MM.1S (cell line): ENCODE results near the gene SLC22A3.

ENCODE experiments used
- DNase-seq: peaks from one replicate; pipeline ENCODE4 v3.0.0-alpha.2; 2015
- H2AFZ ChIP-seq: fragments of 300-600 bp; sonication (generic); 2 replicates; pipeline ENCODE4 v1.6.0; 2016; ENCODE audit warnings: antibody characterized with exemption, low read length
- H3F3A ChIP-seq: fragments of 300-600 bp; sonication (generic); 2 replicates; pipeline ENCODE4 v1.6.1; 2016; ENCODE audit warnings: mild to moderate bottlenecking, antibody characterized with exemption, low read length, moderate library complexity, mixed read lengths; ENCODE audit not compliant: insufficient read depth
- H3K27ac ChIP-seq: fragments of 300-600 bp; sonication (generic); 2 replicates; pipeline ENCODE4 v1.5.1; 2016; ENCODE audit warnings: mild to moderate bottlenecking, low read length
- H3K27me3 ChIP-seq: fragments of 300-600 bp; sonication (generic); replicated peaks from 2 replicates; pipeline ENCODE4 v1.6.0; 2016; ENCODE audit warnings: low read length; ENCODE audit not compliant: insufficient read depth
- H3K36me3 ChIP-seq: fragments of 300-600 bp; sonication (generic); replicated peaks from 2 replicates; pipeline ENCODE4 v1.6.1; 2016; ENCODE audit warnings: mild to moderate bottlenecking, low read length, mixed read lengths; ENCODE audit not compliant: insufficient read depth
- H3K4me1 ChIP-seq: fragments of 300-600 bp; sonication (generic); 2 replicates; pipeline ENCODE4 v1.6.1; 2016; ENCODE audit warnings: low read length, mixed read lengths
- H3K4me2 ChIP-seq: fragments of 300-600 bp; sonication (generic); 2 replicates; pipeline ENCODE4 v1.6.0; 2016; ENCODE audit warnings: low read depth, low read length
- H3K4me3 ChIP-seq: fragments of 300-600 bp; sonication (generic); 2 replicates; pipeline ENCODE4 v1.5.1; 2016; ENCODE audit warnings: low read length, mixed read lengths
- H3K79me2 ChIP-seq: fragments of 300-600 bp; sonication (generic); 2 replicates; pipeline ENCODE4 v1.6.1; 2016; ENCODE audit warnings: mixed run types, low read length, mixed read lengths
- H3K9ac ChIP-seq: fragments of 300-600 bp; sonication (generic); 2 replicates; pipeline ENCODE4 v1.6.1; 2016; ENCODE audit warnings: low read length, mixed read lengths
- H3K9me2 ChIP-seq: fragments of 300-600 bp; sonication (generic); replicated peaks from 2 replicates; pipeline ENCODE4 v1.6.1; 2016; ENCODE audit warnings: mild to moderate bottlenecking, low read length, mixed read lengths; ENCODE audit not compliant: insufficient read depth
- H3K9me3 ChIP-seq: fragments of 300-600 bp; sonication (generic); replicated peaks from 2 replicates; pipeline ENCODE4 v1.6.1; 2016; ENCODE audit warnings: mild to moderate bottlenecking, low read length, mixed read lengths; ENCODE audit not compliant: insufficient read depth
- H4K20me1 ChIP-seq: fragments of 300-600 bp; sonication (generic); 2 replicates; pipeline ENCODE4 v1.6.1; 2016; ENCODE audit warnings: mild to moderate bottlenecking, low read length, moderate library complexity, mixed read lengths; ENCODE audit not compliant: insufficient read depth
- EZH2 ChIP-seq: fragments of 300-600 bp; sonication (generic); optimal IDR thresholded peaks from 2 replicates; pipeline ENCODE3; 2017; ENCODE audit warnings: low read depth, mild to moderate bottlenecking, antibody characterized with exemption, low read length, mixed read lengths
- EZH2phosphoT487 ChIP-seq: fragments of 300-600 bp; sonication (generic); IDR thresholded peaks from 2 replicates; pipeline ENCODE4 v1.6.1; 2018; ENCODE audit warnings: antibody characterized with exemption, low read length
- TF ChIP-seq, protein P1 (sequence below): fragments of 300-600 bp; sonication (generic); IDR thresholded peaks from 2 replicates; pipeline ENCODE4 v1.5.1; 2016; ENCODE audit warnings: antibody characterized with exemption, low read length, mixed read lengths

SLC22A3 gene

DNA sequence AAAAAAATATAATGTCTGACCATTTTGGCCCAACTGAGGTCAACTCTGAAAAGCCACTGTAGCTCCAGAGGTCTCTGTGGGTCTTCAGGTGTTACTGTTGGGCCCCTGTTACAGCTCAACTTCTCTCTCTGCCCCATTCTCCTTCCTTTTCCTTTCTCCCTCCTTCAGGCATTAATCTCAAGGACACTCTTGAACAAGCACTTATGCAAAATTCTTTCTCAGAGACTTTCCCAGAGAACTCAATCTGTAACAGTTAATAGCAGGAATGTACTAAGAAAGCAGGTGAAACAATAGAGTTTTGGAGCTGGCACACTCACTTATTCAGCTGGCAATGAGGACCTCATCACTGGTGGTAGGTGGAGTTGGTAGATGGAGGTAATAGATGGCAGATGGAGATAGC is 31.9 kb upstream of the SLC22A3 start:
- H3K4me2 ChIP-seq, result no peak overlapping the region
- no peak for DNase-seq
- H3K4me3 ChIP-seq, result no peak overlapping the region
- H3K79me2 ChIP-seq, result no peaks in the 10 kb centered on the region
- no peaks in the 10 kb centered on the region for H3F3A ChIP-seq
- H3K9me2 ChIP-seq, result no peaks in the 10 kb centered on the region
- TF ChIP-seq EZH2phosphoT487, result no peak
- H2AFZ ChIP-seq, result no peak overlapping the region
- H4K20me1 ChIP-seq, result no peaks in the 10 kb centered on the region
- no peaks in the 10 kb centered on the region for H3K27me3 ChIP-seq
- no peak overlapping the region for H3K9ac ChIP-seq
- H3K9me3 ChIP-seq, result no peaks in the 10 kb centered on the region
- no peaks in the 10 kb centered on the region for H3K4me1 ChIP-seq
- no peak overlapping the region for H3K27ac ChIP-seq
- H3K36me3 ChIP-seq, result no peaks in the 10 kb centered on the region

DNA sequence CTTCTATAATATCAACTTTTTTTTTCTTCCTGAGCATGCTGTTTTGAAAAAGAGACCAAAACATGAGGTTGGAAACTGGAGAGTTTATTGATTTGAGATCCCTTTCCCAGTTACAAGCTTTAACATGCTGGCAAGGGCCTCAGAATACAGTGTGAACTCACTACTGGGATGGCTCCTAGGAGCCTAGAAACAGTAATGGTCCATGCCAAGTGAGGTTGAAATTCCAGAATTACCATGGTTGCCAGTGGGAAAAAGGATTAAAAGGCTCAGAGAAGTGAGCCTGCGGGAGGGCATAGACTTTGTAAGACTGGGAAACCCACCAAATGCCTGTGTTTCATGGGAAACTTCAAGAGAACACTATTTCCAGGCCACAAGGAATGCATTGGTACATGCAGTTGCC is 28.9 kb upstream of the SLC22A3 start:
- no peak for TF ChIP-seq EZH2
- Histone ChIP-seq H3K27me3 (no peaks in the 10 kb centered on the region), H2AFZ (no peak overlapping the region), H3K36me3 (no peaks in the 10 kb centered on the region), H3K4me2 (no peak overlapping the region), H4K20me1 (no peaks in the 10 kb centered on the region), H3F3A (no peaks in the 10 kb centered on the region), H3K4me1 (no peaks in the 10 kb centered on the region), H3K9me3 (no peaks in the 10 kb centered on the region), H3K79me2 (no peaks in the 10 kb centered on the region), H3K27ac (no peak overlapping the region), H3K4me3 (no peak overlapping the region), H3K9ac (no peak overlapping the region), H3K9me2 (no peaks in the 10 kb centered on the region)
- DNase-seq, result no peak

DNA sequence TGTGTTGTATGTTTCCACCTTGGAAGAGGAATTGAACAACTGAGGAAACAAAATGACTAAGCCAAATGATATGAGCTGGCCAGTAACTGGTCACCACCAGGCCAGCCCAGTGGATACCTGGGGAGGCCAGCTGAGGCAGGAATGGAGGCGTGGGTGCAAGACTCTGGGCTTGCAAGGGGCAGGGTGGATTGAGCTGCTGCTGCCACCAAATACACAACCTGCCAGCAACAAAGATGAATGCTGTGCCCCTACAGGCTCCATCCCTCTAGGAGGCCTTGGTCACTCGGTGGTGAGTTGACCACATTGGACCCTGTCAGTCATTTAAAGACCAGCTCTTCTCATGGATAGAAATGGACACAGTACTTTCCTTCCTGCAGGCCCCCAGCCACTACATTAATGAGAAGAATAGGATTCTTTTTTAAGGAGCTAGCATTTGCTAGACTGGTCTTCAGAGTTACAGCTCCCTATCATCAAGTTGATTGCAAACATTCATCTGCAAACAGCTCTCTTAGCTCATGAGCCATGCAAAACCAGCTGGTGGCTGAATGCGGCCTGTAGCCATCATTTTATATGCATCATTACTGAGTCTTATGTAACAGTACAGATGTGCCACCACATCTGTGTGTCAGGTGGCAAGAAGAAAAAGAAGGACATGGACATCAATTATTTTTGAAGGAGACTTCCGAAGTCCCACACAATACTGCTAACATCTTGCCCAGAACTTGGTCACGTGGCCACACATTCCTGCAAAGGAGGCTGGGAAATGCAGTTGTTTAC is 26.3 kb upstream of the SLC22A3 start:
- no peak overlapping the region for H3K27ac ChIP-seq
- H3K4me3 ChIP-seq, result no peak overlapping the region
- H3K9ac ChIP-seq, result no peak overlapping the region
- H3K4me1 ChIP-seq, result no peaks in the 10 kb centered on the region
- no peaks in the 10 kb centered on the region for H3K36me3 ChIP-seq
- TF ChIP-seq, protein P1, sequence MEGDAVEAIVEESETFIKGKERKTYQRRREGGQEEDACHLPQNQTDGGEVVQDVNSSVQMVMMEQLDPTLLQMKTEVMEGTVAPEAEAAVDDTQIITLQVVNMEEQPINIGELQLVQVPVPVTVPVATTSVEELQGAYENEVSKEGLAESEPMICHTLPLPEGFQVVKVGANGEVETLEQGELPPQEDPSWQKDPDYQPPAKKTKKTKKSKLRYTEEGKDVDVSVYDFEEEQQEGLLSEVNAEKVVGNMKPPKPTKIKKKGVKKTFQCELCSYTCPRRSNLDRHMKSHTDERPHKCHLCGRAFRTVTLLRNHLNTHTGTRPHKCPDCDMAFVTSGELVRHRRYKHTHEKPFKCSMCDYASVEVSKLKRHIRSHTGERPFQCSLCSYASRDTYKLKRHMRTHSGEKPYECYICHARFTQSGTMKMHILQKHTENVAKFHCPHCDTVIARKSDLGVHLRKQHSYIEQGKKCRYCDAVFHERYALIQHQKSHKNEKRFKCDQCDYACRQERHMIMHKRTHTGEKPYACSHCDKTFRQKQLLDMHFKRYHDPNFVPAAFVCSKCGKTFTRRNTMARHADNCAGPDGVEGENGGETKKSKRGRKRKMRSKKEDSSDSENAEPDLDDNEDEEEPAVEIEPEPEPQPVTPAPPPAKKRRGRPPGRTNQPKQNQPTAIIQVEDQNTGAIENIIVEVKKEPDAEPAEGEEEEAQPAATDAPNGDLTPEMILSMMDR, result no peak
- TF ChIP-seq EZH2, result no peak
- TF ChIP-seq EZH2phosphoT487, result no peak
- no peaks in the 10 kb centered on the region for H3K27me3 ChIP-seq
- no peaks in the 10 kb centered on the region for H3K79me2 ChIP-seq
- no peaks in the 10 kb centered on the region for H3K9me3 ChIP-seq
- H3K4me2 ChIP-seq, result no peak overlapping the region
- no peak overlapping the region for H2AFZ ChIP-seq
- H3K9me2 ChIP-seq, result no peaks in the 10 kb centered on the region
- H3F3A ChIP-seq, result no peaks in the 10 kb centered on the region
- DNase-seq, result no peak
- H4K20me1 ChIP-seq, result no peaks in the 10 kb centered on the region

DNA sequence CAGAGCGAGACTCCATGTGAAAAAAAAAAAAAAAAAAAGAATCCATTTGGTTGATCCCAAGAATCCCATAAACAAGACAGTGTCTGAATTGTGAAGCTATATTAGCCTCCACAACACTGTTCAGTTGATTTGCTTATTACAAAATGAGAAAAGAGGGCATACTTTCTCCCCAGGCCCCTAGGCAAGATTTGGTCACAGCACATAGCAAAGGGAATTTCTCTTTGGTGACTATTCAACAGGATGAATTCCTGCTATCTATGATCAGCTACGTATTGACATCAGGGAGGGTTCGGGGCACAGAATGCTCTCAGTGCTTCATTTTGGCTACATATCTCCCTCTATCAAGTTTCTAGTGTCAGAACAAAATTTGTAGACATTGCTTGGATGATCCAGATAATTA is 20.2 kb upstream of the SLC22A3 start:
- H3F3A ChIP-seq, result no peaks in the 10 kb centered on the region
- no peaks in the 10 kb centered on the region for H4K20me1 ChIP-seq
- H3K4me2 ChIP-seq, result no peak overlapping the region
- H3K27ac ChIP-seq, result no peak overlapping the region
- no peak overlapping the region for H2AFZ ChIP-seq
- no peak overlapping the region for H3K9ac ChIP-seq
- TF ChIP-seq EZH2phosphoT487 (no peak), EZH2 (no peak)
- TF ChIP-seq, protein P1, result no peak
- H3K4me1 ChIP-seq, result no peaks in the 10 kb centered on the region
- no peaks in the 10 kb centered on the region for H3K27me3 ChIP-seq
- H3K36me3 ChIP-seq, result no peaks in the 10 kb centered on the region
- H3K79me2 ChIP-seq, result no peaks in the 10 kb centered on the region
- no peaks in the 10 kb centered on the region for H3K9me2 ChIP-seq
- H3K4me3 ChIP-seq, result no peak overlapping the region
- no peak for DNase-seq
- H3K9me3 ChIP-seq, result no peaks in the 10 kb centered on the region
